Smooth muscle cell of the brain vasculature (primary cell): ENCODE measurements around the gene THG1L.

ENCODE experiments used
- DNase-seq: peaks from one replicate; pipeline ENCODE4 v3.0.0-alpha.2; 2012; ENCODE audit warnings: low read depth, low spot score

Gene THG1L

DNA sequence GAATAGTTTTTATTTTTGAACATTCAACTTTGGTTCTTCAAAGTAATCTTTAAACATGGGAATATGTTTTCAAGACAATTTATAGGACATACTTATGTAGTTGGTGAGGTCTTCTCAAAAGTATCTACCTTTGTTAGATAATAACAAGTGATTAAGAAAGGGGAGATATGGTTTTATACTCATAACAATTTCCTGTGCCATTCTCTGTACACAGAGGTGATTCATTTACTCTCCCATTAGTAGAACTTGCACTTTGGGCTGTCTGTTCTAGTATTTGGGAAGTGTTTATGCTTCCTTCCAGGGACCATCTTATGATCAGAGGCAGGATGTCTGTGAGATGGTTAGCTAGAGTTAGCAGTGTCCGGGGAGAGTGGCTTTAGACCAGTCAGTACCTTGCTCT lies 27.5 kb downstream of the THG1L start:
- no peak for DNase-seq

DNA sequence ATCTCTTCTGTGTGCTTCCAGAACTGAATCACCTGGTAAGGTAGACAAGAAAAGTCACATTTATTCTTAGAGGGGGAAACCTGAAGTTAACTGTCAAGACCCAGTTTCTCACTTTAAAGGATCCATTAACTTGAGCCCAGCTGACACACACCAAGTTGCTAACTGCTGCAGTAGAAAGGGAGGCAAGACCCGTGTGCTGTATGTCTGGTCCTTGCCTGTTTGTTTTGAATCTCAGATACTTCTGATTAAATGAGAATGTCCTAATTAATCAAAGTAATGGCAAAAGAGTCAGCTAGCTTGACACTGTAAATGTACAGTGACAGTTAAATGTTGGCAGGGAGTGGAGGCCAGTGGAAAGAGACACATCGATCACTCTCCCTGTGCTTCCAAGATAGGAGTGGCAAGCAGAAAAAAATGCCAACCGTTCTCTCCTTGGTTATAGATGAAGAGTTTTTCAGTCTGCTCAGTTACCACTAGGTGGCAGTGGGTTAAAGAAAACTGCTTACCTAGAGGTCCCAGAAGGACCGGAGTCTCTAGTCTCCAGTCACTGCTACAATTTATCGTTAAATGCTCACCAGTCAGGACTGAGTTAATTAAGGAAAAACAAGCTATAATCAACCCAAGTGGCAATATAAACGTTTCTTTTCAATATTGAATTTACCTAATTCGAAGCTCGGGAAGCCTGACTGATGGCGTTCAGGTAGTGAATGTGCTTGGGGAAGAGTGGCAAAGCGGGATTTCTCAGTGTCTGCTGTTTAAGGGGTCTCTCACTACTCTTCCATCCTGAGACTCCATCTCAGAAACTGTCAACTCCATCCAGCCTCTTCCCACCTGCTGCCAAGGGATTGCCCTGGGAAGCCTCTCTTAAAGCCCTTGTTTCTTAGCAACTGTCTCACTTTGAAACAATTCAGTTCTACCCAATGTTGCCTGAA lies 30.7 kb downstream of the THG1L start:
- no peak for DNase-seq

DNA sequence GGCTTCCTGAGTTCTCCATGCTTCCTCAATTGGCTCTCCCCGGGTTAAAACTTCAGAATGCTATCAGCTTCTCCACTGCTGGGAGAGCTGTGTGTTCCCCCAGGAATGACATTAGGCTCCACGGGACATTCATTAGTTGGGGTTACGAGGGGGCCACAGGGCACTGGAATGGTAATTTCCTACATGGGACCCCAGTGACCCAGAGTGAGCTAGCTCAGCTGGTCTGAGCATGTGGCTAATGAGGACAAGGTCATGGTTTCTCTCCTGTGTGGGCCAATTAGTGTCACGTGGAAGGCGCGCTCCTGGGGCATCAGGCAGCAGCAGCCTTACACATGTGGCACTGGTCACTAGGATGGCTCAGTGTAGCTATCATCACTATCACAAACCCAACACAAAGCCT lies 33.3 kb downstream of the THG1L start:
- no peak for DNase-seq

DNA sequence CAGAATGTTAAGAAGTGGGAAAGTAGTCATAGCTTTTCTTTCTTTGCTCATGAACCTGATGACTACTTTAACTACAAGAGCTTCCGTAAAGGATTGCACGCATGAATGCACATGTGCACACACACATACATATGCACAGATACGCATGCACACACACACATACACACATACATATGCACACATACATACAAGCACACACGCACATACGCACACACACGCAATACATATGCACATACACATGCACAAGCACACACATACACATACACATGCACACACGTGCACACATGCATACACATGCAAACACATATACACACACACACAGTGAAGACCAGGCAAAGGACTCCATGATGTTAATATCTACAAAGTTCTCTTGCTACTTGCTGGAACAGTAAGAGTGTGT lies 35.2 kb downstream of the THG1L start:
- no peak for DNase-seq

DNA sequence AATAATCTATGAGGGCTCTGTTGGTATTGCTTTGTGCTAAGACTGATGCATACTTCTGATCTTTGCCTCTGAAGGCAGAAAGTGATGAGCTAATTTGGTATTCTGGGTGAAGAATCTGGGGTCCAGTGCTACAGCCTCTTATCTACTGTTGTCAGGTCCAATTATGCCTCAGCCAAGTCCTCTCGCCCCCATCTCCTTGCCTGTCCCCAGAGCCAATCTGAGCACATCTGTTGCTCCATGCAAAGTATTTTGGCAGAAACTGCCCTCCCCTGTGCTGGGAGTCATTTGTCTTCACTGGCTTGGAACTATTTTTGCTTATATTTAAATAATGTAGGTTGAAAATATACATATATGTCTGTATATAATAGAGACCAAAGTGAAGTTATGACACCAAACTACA lies 35.7 kb downstream of the THG1L start:
- no peak for DNase-seq

DNA sequence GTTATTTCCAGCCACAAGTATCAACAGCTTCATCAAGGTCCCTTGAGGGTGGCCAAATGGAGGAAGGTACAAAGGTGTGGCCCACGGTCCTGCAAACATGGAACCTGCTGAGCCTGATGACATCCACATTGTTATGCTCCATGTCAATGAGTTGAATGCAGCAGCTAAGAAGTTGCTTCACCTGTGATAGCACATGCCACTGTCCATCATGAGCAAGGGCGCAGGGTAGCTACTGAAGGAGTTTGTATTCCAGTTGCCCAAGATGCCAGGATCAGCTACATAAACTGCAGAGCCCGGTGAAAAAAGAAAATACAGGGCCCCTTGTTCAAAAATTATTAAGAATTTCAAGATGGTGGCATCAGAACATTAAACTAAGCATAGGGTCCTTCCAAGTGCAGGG lies 36.5 kb downstream of the THG1L start:
- no peak for DNase-seq

DNA sequence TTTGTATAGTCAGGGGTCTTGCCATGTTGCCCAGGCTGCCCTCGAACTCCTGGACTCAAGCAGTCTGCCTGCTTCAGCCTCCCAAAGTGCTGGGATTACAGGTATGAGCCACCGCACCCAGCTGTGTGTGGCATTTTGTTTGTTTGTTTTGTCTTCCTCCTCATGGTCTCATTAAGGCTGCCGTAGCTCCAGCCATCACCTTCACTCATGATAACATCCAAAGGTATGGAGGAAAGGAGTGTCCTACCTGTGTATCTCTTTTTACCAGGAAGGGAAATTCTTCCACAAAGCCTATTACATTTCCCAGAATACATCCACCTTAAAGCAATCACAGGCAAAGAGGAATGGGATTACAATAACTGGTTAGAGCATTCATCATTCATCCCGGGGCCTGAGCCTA lies 39.4 kb downstream of the THG1L start:
- no peak for DNase-seq

DNA sequence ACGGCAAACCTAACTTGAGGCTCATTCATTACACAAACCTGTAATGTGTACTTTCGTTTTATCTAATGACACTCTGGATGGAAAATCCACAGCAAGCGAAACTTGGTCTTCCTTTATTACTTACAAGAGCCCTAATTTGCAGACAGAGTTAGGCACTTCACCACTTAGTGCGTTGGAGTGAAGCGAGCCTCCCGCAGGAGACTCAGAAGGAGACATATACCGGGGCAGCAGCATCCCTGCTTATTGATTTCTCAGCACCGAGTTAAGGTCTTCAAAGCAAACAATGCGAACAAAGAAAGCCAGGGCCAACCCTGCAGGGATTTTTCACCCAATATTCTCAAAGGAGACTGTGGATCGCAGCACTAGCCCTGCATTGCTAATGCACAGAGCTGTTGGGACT lies 40.9 kb downstream of the THG1L start:
- DNase-seq, result no peak

DNA sequence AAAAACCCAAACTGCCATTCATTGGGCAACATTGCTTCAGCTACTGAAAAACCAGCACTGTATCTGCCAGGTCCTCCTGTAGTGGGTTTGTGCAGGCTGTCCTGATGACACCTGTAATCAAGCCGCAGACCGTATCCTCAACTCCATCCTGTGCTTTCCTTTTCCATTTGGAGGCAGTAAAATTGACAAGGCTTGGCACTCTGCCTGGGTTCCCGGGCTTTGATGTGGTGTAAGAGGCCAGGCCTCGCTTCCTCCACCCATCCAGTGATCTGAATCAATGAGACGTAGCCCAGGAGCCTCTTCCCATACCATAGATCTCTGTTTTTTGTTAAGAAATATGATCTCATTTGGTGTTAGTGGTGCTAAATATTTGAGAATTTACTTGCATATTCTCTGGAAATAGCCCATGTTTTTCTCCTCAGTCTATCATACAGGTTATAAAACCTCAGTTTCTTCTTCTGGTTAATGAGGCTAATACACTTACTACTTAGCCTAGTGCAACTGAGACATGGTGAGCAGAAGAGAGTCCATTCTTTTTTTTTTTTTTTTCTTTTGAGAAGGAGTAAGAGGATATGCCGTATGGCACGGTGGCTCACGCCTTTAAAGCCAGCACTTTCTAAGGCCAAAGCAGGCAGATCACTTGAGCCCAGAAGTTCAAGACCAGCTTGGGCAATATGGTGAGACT lies 47.0 kb downstream of the THG1L start:
- no peak for DNase-seq

DNA sequence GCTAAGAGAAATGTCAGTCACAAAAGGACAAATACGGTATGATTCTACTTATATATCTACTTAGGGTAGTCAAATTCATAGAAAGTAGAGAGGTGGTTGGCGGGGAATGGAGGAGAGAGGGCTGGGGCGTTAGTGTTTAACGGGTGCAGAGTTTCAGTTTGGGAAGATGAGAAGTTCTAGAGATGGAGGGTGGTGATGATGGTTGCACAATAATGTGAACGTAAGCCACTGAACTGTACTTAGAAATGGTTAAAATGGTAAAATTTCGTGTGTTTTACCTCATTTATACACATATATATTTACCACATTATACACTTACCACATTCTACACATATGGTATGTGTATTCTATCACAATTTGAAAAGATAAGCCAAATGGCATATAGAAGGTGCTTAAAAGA lies 48.0 kb downstream of the THG1L start:
- DNase-seq, result no peak

DNA sequence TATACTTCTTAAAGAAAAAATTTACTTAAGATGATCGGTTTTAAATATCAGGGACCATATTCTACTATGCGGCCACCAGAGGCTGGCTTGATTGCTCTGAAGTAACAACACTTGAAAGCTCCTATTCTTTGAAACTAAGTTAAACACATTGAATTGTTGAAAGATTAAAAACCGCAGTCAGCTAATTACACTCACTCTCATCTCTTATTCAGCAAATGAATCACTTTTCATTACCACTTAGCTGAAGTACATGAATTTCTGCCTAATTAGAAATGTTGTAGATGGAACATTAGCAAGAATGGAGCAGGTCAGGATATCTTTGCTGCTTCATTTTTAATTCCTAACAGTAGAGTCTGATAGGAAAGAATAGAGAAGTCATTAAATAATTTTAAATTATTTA lies 54.6 kb downstream of the THG1L start:
- no peak for DNase-seq
